ENCODE measurements around the gene TMEM203.
"Not testable (repeated sequence)": the region's sequence is repeated elsewhere in the genome, so short reads cannot be mapped to it uniquely, and the experiment has no call there.

The TMEM203 gene

DNA sequence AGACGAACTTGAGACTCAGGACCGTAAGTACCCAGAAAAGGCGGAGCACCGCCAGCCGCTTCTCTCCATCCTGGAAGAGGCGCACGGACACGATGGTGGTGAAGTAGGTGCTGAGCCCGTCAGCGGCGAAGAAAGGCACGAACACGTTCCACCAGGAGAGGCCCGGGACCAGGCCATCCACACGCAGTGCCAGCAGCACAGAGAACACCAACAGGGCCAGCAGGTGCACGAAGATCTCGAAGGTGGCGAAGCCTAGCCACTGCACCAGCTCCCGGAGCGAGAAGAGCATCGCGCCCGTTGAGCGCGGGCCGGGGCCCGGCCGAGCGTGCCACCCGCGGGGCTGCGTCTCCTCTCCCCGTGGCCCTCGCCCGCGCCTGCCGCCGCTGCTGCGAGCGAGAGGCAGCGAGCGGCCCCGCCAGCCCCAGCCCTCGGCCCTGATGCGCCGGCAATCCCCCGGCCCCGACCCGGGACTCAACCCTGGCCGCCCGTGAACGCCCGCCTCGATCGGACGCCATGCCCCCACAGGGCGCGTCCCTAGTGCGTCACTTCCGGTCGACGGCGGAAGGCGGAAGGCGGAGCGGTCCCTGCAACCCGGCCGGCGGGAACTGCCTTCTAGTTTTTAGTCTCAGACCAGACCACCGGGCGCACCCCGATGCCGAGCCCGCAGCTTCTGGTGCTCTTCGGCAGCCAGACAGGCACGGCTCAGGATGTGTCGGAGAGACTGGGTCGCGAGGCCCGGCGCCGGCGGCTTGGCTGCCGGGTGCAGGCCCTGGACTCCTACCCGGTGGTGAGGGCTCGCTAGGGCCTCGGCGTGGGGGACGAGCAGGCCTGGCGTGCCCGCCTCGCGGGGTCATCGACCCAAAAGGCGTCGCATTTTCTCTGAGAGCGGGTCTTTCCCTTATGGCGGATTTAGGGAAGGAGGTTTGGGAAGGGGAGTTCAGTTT, at the start of gene TMEM203, which contains the start of gene NDOR1:
Gene TMEM203, minus strand, starts transcription at position 523 of the 944 bp plus-strand sequence. Its CDS starts 234 bp downstream, at position 289.
Gene NDOR1, plus strand, starts transcription at position 575 of the 944 bp plus-strand sequence. Its CDS starts 78 bp downstream, at position 653.
- in situ Hi-C loops (cut with MboI; ENCODE audit: low sequenced_read_pairs), result loop anchor here (25.0 kb wide), 1 partner anchor 418 kb away; the partner anchor contains the start of genes CCDC183 and TMEM141

DNA sequence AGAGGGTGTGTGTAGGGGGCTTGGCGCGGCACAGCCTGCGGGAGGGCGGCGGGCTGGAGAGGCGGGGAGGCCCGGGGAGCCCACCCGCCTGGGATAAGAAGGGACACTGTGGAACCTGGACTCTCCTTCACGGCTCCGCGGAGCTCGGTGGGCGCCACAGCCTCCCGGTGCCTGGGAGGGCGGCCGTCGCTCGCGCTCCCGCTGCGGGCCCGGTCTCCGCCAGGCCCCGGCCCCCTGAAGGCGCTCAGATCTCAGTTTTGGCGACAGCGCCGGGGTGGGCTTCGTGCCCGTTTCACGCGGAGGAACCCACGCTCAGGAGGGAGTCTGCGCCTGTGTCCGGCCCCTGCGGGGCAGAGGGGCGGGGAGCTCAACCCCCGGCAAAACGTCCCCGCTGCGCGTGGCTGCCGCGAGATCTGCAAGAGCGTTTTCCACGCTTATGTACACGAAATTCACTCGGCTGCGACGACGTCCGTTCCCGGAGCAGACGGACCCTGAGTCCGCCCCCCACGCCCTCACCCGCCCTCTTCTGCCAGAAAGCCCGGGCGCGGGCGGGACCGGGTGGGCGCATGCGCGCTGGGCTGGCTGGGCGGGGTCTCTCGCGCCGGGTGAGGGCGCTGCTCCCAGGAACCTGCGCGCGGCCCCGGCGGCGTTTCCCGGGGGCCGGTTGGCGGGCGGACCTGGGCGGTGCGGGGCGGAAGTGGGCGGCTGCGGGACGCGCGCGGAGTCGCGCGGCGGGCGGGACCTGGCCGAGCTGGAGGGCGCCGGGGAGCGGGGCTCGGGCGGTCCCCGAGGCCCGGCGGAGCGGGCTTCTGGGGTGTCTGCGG, 49.4 kb upstream of the TMEM203 start, which contains the start of gene NELFB:
Gene NELFB, plus strand, starts transcription at position 704 of the 824 bp plus-strand sequence.
- in situ Hi-C loops (cut with MboI; ENCODE audit: low sequenced_read_pairs), result no loop called here

- in situ Hi-C loops (cut with MboI; ENCODE audit: low sequenced_read_pairs), result no loop called here
Measured at GRCh38 chr9:137253717-137254623, 48.5 kb upstream of the TMEM203 start.

- in situ Hi-C loops (cut with MboI; ENCODE audit: low sequenced_read_pairs), result no loop called here
Measured at GRCh38 chr9:137252555-137253506, 47.4 kb upstream of the TMEM203 start.

DNA sequence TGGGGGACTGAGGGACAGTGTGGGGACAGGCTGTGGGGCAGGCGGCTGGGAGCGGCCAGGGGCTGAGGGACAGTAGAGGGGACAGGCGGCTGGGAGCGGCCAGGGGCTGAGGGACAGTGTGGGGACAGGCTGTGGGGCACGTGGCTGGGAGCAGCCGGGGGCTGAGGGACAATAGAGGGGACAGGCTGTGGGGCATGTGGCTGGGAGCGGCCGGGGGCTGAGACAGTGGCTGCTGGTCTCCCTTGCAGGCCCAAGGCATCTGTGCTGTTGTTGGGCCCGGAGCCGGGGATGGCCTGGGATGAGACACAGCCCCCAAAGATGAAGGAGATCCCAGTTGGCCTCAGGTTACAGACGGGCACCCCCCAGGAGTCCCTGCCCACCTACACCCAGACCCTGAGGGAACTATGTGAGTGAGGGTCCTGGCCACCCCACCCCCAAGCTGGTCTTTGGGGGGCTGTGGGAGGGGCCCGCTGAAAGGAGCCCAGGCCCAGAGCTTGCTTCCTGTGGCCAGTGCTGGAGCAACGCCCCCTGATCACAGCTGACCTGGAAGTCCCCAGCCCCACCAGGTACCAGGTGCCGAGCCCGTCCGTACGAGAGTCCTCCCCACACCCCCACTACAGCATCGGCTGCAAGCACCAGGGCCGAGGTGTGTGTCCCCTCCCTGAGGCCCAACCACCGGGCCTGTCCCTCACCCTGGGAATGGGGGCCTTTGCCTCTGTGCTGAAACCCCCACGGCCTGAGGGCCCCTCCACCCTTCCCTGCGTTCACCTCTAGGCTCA, 46.2 kb upstream of the TMEM203 start:
- in situ Hi-C loops (cut with MboI; ENCODE audit: low sequenced_read_pairs), result no loop called here

- in situ Hi-C loops (cut with MboI; ENCODE audit: low sequenced_read_pairs), result no loop called here
Measured at GRCh38 chr9:137251194-137251461, 45.7 kb upstream of the TMEM203 start, which contains the start of gene STPG3. STPG3 (plus strand) TSS chr9:137251286; CDS start chr9:137251287, 1 bp downstream.

DNA sequence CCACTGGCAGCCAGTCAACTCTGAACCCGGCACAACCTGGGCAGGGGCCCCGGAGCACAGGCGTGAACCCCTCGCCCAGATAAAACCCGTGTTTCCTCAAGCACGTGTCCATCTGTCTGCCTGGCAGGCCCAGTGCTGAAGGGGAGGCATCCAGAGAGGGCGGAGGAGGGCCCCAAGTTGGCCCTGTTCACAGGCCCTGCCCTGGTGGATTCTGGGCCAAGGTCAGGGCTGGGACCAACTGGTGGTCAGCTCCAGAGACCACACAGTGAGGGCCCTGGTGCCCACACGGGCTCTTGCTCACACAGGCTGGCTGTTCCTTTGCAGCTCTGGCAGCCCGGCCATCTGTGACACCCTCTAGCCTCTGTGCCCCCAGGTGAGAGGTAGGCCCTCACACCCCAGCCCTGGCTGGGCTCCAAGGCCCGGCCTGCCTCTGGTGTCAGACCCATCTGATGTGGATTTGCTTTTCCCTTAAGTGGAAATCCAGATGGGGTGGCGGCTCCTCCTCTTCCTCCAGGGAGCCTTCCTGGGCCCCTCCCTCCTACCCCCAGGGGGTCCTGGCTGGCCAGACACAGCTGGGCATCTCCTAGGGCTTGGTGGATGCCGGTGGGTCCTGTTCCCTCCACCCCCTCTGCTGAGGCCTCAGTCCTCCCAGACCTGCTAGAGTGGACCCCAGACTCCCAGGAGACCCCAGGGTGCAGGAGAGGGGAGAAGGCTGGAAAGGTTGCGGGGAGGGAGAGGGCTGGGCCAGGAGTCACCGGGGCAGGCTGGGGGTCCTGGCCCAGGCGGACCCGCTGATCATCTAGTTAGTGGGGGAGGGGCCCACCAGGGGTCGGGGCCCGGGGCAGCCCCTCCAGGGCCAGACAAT, 45.1 kb upstream of the TMEM203 start:
- in situ Hi-C loops (cut with MboI; ENCODE audit: low sequenced_read_pairs), result no loop called here

DNA sequence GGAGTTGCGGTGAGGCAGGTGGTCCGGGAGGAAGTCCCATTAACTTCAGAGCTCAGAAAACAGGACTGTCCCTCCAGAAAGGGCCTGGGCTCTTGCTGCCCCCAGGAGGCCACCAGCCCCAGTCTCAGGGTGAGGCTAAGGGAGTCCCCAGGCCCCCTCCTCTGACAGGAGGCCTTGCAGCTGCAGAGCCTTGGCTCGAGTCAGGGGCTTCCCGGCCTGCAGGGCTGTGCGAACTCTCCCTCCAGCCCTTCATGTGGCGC, 42.4 kb upstream of the TMEM203 start:
- in situ Hi-C loops (cut with MboI; ENCODE audit: low sequenced_read_pairs), result no loop called here

GRCh38 chr9:137247135-137247915, 41.9 kb upstream of the TMEM203 start:
- in situ Hi-C loops (cut with MboI; ENCODE audit: low sequenced_read_pairs), result no loop called here

GRCh38 chr9:137245450-137246421, 40.3 kb upstream of the TMEM203 start:
- in situ Hi-C loops (cut with MboI; ENCODE audit: low sequenced_read_pairs), result no loop called here

- in situ Hi-C loops (cut with MboI; ENCODE audit: low sequenced_read_pairs), result no loop called here
Measured at GRCh38 chr9:137244486-137245449, 39.3 kb upstream of the TMEM203 start.

DNA sequence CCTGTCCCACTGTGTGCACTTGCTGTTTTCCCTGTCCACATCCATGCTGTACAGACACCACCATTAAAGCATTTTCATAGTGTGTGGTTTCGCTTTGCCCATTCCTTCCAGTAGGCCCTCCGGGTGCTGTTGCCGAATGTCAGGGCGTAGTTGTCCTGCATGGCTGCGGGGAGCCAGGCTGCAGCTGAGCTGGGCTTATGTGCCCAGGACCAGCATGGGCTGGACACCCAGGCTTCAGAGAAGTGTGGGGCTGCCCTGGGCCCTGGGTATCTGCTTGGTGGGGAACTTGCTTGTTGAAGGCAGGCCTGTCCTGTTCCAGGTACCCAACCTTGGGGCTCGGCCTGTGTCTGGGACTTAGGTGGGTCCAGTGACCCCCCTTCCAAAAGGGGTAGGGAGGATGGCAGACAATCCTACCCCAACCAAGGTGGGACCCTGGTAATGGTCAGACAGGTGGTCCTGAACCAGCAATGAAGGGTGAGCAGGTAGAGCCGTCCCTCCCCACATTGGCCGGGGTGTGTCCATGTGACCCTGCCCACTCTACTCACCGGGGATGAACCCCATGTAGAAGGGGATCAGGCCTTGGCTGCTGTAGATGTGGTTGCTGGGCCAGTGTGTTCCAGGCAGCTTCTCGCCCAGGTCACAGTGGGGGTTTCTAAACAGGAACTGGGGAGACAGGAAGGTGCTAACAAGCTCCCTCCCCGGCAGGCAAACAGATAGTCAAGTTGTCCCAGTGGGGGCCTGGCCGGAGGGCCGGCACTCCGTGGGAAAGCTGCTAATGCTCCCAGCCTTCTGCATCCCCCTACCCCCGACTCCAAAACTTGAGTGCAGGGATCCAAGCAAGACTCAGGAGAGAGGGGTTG, 38.4 kb upstream of the TMEM203 start:
- in situ Hi-C loops (cut with MboI; ENCODE audit: low sequenced_read_pairs), result no loop called here

DNA sequence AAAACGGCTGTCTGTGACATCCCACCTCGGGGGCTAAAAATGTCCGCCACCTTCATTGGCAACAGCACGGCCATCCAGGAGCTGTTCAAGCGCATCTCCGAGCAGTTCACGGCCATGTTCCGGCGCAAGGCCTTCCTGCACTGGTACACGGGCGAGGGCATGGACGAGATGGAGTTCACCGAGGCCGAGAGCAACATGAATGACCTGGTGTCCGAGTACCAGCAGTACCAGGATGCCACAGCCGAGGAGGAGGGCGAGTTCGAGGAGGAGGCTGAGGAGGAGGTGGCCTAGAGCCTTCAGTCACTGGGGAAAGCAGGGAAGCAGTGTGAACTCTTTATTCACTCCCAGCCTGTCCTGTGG, 37.8 kb upstream of the TMEM203 start:
- in situ Hi-C loops (cut with MboI; ENCODE audit: low sequenced_read_pairs), result not testable (repeated sequence)

Data from HL-60/S4 (cell line).